ENCODE measurements around the gene NRSN2. TPM values are rescaled to one million over a fixed set of nuclear protein-coding genes. Genes with fewer than 3 reads are reported as not detected.

NRSN2 gene
- total and polyA plus RNA-seq, 2 of the 4 experiments (the other 2 are of a cell fraction), result 9.9 to 101 TPM

DNA sequence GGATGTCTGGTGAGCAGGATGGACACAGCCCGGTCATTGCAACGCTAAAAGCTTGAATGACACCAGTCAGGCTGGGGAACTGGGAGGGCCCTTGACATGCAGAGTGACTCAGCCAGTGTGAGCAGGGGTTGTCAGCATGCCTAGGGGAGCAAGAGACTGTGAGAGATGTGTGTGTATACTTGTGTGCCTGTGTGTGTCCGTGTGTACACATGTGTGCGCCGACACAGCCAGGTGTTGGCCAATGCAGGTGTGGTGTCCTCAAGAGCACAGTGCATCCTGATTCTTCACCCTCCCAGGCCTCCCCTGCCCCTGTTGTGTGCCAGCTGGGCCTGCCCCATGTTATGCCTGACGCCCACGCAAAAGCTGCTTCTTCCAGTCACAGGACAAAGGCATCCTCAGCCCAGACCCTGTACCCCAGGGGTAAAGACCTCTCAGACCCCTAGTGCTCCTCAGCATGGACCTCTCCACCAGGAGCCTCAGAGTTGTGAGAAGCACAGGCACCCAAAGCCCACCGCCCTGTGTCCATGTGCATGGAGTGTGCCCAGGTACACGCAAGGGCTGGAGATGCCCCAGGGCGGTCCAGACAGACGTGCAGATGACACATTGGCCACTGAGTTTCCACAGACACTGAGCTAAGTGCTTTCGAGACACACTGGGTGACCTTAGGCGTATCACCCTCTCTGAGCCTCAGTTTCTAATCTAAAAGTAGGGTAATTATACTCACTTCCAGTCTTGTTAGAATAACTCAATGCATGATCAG, 16.6 kb downstream of the NRSN2 start:
- in situ Hi-C loops (cut with MboI; ENCODE audit: low sequenced_read_pairs) (no loop called here), intact Hi-C loops (cut with micrococcal nuclease) (no loop called here), dilution Hi-C loops (cut with HindIII; ENCODE audit: low sequenced_read_pairs, unreplicated experiment) (no loop called here)
- TF ChIP-seq RAD21 (IDR thresholded peaks at IDR 0.05; ENCODE audit: low read length) (no peak), FOS (IDR thresholded peaks at IDR 0.05; ENCODE audit: low read depth, low read length) (no peak), NFE2L2 (IDR thresholded peaks at IDR 0.05; ENCODE audit: low read depth, low read length) (no peak), POLR2A (IDR thresholded peaks at IDR 0.05; ENCODE audit: low read depth, low read length) (no peak), ELK1 (IDR thresholded peaks at IDR 0.05; ENCODE audit: borderline replicate concordance, low read depth, low read length) (no peak), MAFK (IDR thresholded peaks at IDR 0.05; ENCODE audit: low read depth, low read length) (no peak), BHLHE40 (IDR thresholded peaks at IDR 0.05; ENCODE audit: low read depth, low read length) (no peak), RCOR1 (IDR thresholded peaks at IDR 0.05; ENCODE audit: insufficient replicate concordance, low read length) (no peak), CEBPB (IDR thresholded peaks at IDR 0.05; ENCODE audit: low read depth, low read length) (no peak), MAZ (IDR thresholded peaks at IDR 0.05; ENCODE audit: borderline replicate concordance, low read depth, low read length) (no peak), RFX5 (IDR thresholded peaks at IDR 0.05; ENCODE audit: low read depth, low read length) (no peak), SMC3 (IDR thresholded peaks at IDR 0.05; ENCODE audit: low read depth, low read length) (no peak), CHD1 (IDR thresholded peaks at IDR 0.05; ENCODE audit: low read depth, low read length) (no peak)
- TF ChIP-seq, protein P1, sequence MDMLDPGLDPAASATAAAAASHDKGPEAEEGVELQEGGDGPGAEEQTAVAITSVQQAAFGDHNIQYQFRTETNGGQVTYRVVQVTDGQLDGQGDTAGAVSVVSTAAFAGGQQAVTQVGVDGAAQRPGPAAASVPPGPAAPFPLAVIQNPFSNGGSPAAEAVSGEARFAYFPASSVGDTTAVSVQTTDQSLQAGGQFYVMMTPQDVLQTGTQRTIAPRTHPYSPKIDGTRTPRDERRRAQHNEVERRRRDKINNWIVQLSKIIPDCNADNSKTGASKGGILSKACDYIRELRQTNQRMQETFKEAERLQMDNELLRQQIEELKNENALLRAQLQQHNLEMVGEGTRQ (IDR thresholded peaks at IDR 0.05; ENCODE audit: low read depth, low read length), result no peak
- TF ChIP-seq, protein P2, sequence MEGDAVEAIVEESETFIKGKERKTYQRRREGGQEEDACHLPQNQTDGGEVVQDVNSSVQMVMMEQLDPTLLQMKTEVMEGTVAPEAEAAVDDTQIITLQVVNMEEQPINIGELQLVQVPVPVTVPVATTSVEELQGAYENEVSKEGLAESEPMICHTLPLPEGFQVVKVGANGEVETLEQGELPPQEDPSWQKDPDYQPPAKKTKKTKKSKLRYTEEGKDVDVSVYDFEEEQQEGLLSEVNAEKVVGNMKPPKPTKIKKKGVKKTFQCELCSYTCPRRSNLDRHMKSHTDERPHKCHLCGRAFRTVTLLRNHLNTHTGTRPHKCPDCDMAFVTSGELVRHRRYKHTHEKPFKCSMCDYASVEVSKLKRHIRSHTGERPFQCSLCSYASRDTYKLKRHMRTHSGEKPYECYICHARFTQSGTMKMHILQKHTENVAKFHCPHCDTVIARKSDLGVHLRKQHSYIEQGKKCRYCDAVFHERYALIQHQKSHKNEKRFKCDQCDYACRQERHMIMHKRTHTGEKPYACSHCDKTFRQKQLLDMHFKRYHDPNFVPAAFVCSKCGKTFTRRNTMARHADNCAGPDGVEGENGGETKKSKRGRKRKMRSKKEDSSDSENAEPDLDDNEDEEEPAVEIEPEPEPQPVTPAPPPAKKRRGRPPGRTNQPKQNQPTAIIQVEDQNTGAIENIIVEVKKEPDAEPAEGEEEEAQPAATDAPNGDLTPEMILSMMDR (conservative IDR thresholded peaks at IDR 0.05; ENCODE audit: low read depth, low read length), result no peak

More for the DNA sequence above, 16.6 kb downstream of the NRSN2 start:
- H3K4me3 ChIP-seq (ENCODE audit: insufficient read depth, low read depth, low read length), result no peak overlapping the region
- peak overlapping the region; percentile 82 for H2BK120ac ChIP-seq (ENCODE audit: low read depth, low read length)
- H4K5ac ChIP-seq (ENCODE audit: low read depth, low read length), result 0 out of 2 replicates have a peak overlapping the region, but pooled peaks have one; percentile 8
- no peak for ATAC-seq (ENCODE audit: low read depth)
- POLR2A ChIA-PET (ENCODE audit: unreplicated experiment), result no interaction called here
- H4K91ac ChIP-seq (ENCODE audit: insufficient read depth, low read depth, low read length), result peak overlapping the region; percentile 88
- H2AK5ac ChIP-seq (ENCODE audit: low read depth, low read length), result peak overlapping the region; percentile 77
- peaks cover 14% of the 10 kb centered on the region for H3K9me1 ChIP-seq (ENCODE audit: insufficient read depth, low read length)
- H3K23ac ChIP-seq (ENCODE audit: low read depth, low read length), result peak overlapping the region; percentile 3; the same call in 1 of the 2 replicates
- H2BK20ac ChIP-seq (ENCODE audit: low read depth, low read length), result peak overlapping the region; percentile 61
- 88% methylated on average over 11 of the region's 13 CpGs; no CpG with 5 or more reads in 1 of the 2 experiments for WGBS, 2 experiments (ENCODE audit: extremely low coverage in 2 of 2, insufficient read length in 1 of 2)
- peak overlapping the region; percentile 1 for H2AK9ac ChIP-seq (replicated peaks; ENCODE audit: low read depth, low read length, poor library complexity)
- H3K79me1 ChIP-seq (ENCODE audit: low read depth in 1 of 2, low read length in 2 of 2), result no peaks in the 10 kb centered on the region; a peak in 1 of 4 replicates
- no peaks in the 10 kb centered on the region for H4K20me1 ChIP-seq (ENCODE audit: insufficient read depth, low read length)
- H3K14ac ChIP-seq (replicated peaks; ENCODE audit: low read depth, low read length), result peak overlapping the region; percentile 81
- no peak overlapping the region for H3K18ac ChIP-seq (ENCODE audit: low read depth, low read length)
- no peaks in the 10 kb centered on the region for H3K36me3 ChIP-seq (ENCODE audit: control insufficient read depth, insufficient read depth, low read length)
- no peak overlapping the region; the same call in 1 of the 2 replicates for H3K56ac ChIP-seq (ENCODE audit: extremely low read depth, insufficient read depth, low read length)
- H2AFZ ChIP-seq (replicated peaks; ENCODE audit: low read length, poor library complexity), result peak overlapping the region; percentile 64
- no TSS peak for BruUV-seq (replicated peaks)
- 0 out of 2 replicates have a peak overlapping the region, but pooled peaks have one; percentile 22 for H3K9ac ChIP-seq (ENCODE audit: low read depth, low read length)
- H2BK15ac ChIP-seq (ENCODE audit: low read depth, low read length), result peak overlapping the region; percentile 95; the same call in 2 of the 3 replicates
- no peak overlapping the region for H3K27ac ChIP-seq (ENCODE audit: insufficient read depth, low read length)
- DNase-seq, result peak; percentile 36
- peak overlapping the region; percentile 18 for H2BK5ac ChIP-seq (ENCODE audit: low read depth, low read length, poor library complexity, severe bottlenecking)
- no peak overlapping the region for H3K4me2 ChIP-seq (ENCODE audit: low read depth, low read length)
- H3K27me3 ChIP-seq (ENCODE audit: control insufficient read depth, insufficient read depth, low read length), result no peaks in the 10 kb centered on the region
- peak overlapping the region; percentile 71 for H3K4ac ChIP-seq (ENCODE audit: low read depth, low read length)
- peaks cover 26% of the 10 kb centered on the region for H3K4me1 ChIP-seq (ENCODE audit: control insufficient read depth, insufficient read depth, low read length)
- H3K9me3 ChIP-seq (ENCODE audit: control insufficient read depth, insufficient read depth, low read length), result no peaks in the 10 kb centered on the region
- peak overlapping the region; percentile 24 to 45 for H4K8ac ChIP-seq (ENCODE audit: low read depth in 2 of 2, low read length in 2 of 2)
- CTCF ChIA-PET, result interaction anchor here (1.4 kb wide), 1 partner anchor 9 kb away, joined by 9 read pairs; no protein-coding TSS in a partner anchor

Measured in IMR-90 (cell line).